Fibroblast of mammary gland (primary cell): ENCODE measurements around the gene PFKP.

ENCODE experiments used
- DNase-seq: peaks from one replicate; pipeline ENCODE4 v3.0.0-alpha.2; 2010; ENCODE audit warnings: low read depth
- H3K4me3 ChIP-seq: 2 replicates; pipeline ENCODE4 v1.5.1; 2011; ENCODE audit warnings: low read depth, mild to moderate bottlenecking, low read length, moderate library complexity; ENCODE audit not compliant: control insufficient read depth
- CTCF ChIP-seq: conservative IDR thresholded peaks from 2 replicates; pipeline ENCODE4 v1.5.1; 2011; ENCODE audit warnings: low read depth, low read length, inconsistent platforms; ENCODE audit not compliant: control insufficient read depth, insufficient read depth

The PFKP gene

GRCh38 chr10:3172446-3173170 is 105.3 kb downstream of the PFKP start, which contains the start of gene PITRM1:
Gene PITRM1, minus strand, starts transcription at chr10:3172782. Its CDS starts 10 bp downstream, at chr10:3172772.
- TF ChIP-seq CTCF: no peak
- DNase-seq: peak; percentile 99

GRCh38 chr10:3173171-3173878 is 106.0 kb downstream of the PFKP start:
- TF ChIP-seq CTCF: no peak
- DNase-seq: no peak
- peak overlapping the region; percentile 52 for H3K4me3 ChIP-seq

More at GRCh38 chr10:3172446-3173170, 105.3 kb downstream of the PFKP start, which contains the start of gene PITRM1:
- H3K4me3 ChIP-seq: peak within 1 kb of the TSS; percentile 73

GRCh38 chr10:3178042-3178441 is 110.7 kb downstream of the PFKP start:
- TF ChIP-seq CTCF: no peak
- no peak overlapping the region for H3K4me3 ChIP-seq
- DNase-seq: no peak

- H3K4me3 ChIP-seq: no peak overlapping the region
- no peak for DNase-seq
- no peak for TF ChIP-seq CTCF
Measured at GRCh38 chr10:3179174-3179573, 111.8 kb downstream of the PFKP start.

- no peak for DNase-seq
- H3K4me3 ChIP-seq: no peak overlapping the region
- TF ChIP-seq CTCF: no peak
Measured at GRCh38 chr10:3180355-3181025, 113.1 kb downstream of the PFKP start.

GRCh38 chr10:3185386-3185785 is 118.0 kb downstream of the PFKP start:
- no peak overlapping the region for H3K4me3 ChIP-seq
- no peak for TF ChIP-seq CTCF
- DNase-seq: no peak
